ENCODE measurements around the gene RRP15.

Gene RRP15

DNA sequence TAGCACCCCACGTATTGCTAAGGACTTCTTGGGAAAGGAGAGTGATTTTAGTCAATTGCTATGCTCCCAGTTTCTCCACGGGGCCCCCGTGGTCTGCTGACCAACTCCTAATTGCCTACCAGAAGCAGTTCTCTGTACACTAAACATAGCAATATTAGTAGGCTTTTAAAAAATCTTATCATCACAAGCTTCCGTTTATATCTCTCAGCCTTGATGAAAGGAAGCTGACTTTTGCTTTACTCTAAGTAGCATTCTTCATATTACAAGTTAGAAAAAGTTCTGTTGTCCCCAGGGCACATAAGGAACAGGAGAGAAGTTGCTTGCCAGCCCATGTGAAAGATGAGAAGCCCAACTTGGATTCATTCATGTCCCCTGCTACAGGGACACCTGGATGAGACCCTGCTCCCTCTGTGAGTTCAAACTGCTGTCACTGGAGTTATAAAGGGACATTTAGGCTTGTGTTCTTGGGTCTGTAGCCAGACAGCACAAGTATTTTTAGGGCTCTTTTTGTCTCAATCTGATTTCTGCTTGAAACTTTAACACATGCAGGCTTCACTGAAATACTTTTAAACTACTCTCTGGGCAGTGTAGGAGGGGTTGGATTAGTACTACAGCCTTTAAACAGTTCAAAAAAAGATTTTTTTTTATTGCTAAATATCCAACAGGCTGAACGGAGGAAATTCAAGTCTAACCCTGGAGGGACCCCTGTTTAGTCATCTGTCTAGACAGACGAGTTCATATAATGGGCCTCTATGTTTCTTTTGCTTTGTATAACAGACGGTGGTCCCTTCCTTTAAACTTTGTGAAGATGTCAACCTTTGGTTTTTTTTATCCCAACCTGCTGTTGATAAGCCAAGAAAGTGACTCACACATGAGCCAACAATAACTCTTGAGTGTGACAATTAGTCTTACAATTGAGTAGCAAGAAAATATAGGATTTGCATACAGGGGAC, 89.6 kb downstream of the RRP15 start:
- TF ChIP-seq, protein P1, sequence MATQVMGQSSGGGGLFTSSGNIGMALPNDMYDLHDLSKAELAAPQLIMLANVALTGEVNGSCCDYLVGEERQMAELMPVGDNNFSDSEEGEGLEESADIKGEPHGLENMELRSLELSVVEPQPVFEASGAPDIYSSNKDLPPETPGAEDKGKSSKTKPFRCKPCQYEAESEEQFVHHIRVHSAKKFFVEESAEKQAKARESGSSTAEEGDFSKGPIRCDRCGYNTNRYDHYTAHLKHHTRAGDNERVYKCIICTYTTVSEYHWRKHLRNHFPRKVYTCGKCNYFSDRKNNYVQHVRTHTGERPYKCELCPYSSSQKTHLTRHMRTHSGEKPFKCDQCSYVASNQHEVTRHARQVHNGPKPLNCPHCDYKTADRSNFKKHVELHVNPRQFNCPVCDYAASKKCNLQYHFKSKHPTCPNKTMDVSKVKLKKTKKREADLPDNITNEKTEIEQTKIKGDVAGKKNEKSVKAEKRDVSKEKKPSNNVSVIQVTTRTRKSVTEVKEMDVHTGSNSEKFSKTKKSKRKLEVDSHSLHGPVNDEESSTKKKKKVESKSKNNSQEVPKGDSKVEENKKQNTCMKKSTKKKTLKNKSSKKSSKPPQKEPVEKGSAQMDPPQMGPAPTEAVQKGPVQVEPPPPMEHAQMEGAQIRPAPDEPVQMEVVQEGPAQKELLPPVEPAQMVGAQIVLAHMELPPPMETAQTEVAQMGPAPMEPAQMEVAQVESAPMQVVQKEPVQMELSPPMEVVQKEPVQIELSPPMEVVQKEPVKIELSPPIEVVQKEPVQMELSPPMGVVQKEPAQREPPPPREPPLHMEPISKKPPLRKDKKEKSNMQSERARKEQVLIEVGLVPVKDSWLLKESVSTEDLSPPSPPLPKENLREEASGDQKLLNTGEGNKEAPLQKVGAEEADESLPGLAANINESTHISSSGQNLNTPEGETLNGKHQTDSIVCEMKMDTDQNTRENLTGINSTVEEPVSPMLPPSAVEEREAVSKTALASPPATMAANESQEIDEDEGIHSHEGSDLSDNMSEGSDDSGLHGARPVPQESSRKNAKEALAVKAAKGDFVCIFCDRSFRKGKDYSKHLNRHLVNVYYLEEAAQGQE (IDR thresholded peaks at IDR 0.05; ENCODE audit: insufficient read depth in 1 of 2, low read depth in 2 of 2, low read length in 2 of 2), result no peak
- no peak for TF ChIP-seq POLR2AphosphoS5 (IDR thresholded peaks at IDR 0.05; ENCODE audit: low read depth, low read length)
- TF ChIP-seq FOXP2 (optimal IDR thresholded peaks at IDR 0.05; ENCODE audit: borderline replicate concordance, extremely low read depth, extremely low read length, insufficient read depth), result no peak
- no peak for TF ChIP-seq SIN3A (IDR thresholded peaks at IDR 0.05; ENCODE audit: borderline replicate concordance, insufficient read depth, low read length)
- no peak for TF ChIP-seq TAF1 (IDR thresholded peaks at IDR 0.05; ENCODE audit: borderline replicate concordance, insufficient read depth, low read length)

DNA sequence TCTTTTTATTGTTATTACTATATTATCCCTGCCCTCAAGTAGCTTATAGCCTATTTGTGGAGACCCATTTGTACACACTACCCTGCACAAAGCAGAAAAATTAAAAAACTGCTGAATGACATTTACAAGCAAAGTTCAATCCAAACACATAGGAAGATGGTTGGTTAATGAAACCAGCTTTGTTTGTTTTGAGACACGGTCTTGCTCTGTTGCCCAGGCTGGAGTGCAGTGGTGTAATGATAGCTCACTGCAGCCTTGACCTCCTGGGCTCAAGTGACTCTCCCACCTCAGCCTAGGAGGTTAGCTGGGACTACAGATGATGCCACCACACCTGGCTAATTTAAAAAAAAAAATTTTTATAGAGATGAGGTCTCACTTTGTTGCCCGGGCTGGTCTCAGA, 91.6 kb downstream of the RRP15 start:
- TF ChIP-seq SIN3A (IDR thresholded peaks at IDR 0.05; ENCODE audit: borderline replicate concordance, insufficient read depth, low read length), result no peak
- no peak for TF ChIP-seq POLR2AphosphoS5 (IDR thresholded peaks at IDR 0.05; ENCODE audit: low read depth, low read length)
- TF ChIP-seq, protein P1 (IDR thresholded peaks at IDR 0.05; ENCODE audit: insufficient read depth in 1 of 2, low read depth in 2 of 2, low read length in 2 of 2), result no peak
- no peak for TF ChIP-seq TAF1 (IDR thresholded peaks at IDR 0.05; ENCODE audit: borderline replicate concordance, insufficient read depth, low read length)
- TF ChIP-seq FOXP2 (optimal IDR thresholded peaks at IDR 0.05; ENCODE audit: borderline replicate concordance, extremely low read depth, extremely low read length, insufficient read depth), result no peak

- no peak for TF ChIP-seq FOXP2 (optimal IDR thresholded peaks at IDR 0.05; ENCODE audit: borderline replicate concordance, extremely low read depth, extremely low read length, insufficient read depth)
- no peak for TF ChIP-seq POLR2AphosphoS5 (IDR thresholded peaks at IDR 0.05; ENCODE audit: low read depth, low read length)
Observed at GRCh38 chr1:218377143-218377660, 92.1 kb downstream of the RRP15 start.

DNA sequence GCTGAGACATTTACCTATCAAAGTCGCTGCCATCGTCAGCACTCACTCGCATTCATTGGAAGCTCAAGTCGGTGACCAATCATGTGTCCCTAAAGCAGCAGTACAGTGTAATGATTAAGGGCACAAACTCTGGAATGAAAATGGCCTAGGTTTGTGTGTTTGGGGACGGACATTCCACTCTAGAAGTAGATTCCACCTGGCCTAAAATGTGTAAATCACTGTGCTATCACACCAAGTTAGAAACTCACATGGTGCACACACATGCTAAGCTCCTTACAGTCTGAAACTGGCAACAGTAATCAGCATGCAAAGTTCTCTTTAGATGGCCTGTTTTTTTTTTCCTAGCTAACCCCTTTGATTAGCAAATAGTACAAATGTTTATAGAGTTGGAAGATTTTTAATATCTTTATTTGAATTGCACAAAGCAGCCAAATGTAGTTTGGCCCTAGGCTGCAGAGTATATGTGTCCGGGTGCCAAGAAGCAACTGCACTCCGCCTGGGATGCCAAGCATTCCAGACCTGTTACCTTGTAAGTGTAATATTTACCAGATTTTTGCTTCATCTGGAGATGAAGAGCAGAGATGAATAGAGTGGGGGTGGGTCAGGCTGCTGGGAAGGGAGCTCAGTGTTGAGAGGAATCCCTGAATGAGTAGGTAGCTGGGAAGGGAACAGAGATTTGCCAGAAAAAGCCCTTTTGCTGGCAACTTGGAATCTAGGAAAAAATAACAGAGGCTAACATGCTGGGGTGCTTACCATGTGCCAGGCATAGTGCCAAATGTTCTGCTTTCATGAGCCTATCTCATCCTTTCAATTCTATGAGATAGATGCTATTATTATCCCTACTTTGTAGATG, 95.3 kb downstream of the RRP15 start:
- TF ChIP-seq TAF1 (IDR thresholded peaks at IDR 0.05; ENCODE audit: borderline replicate concordance, insufficient read depth, low read length), result no peak
- TF ChIP-seq, protein P1 (IDR thresholded peaks at IDR 0.05; ENCODE audit: insufficient read depth in 1 of 2, low read depth in 2 of 2, low read length in 2 of 2), result no peak
- no peak for TF ChIP-seq POLR2AphosphoS5 (IDR thresholded peaks at IDR 0.05; ENCODE audit: low read depth, low read length)
- no peak for TF ChIP-seq FOXP2 (optimal IDR thresholded peaks at IDR 0.05; ENCODE audit: borderline replicate concordance, extremely low read depth, extremely low read length, insufficient read depth)
- TF ChIP-seq SIN3A (IDR thresholded peaks at IDR 0.05; ENCODE audit: borderline replicate concordance, insufficient read depth, low read length), result no peak

- TF ChIP-seq FOXP2 (optimal IDR thresholded peaks at IDR 0.05; ENCODE audit: borderline replicate concordance, extremely low read depth, extremely low read length, insufficient read depth) (no peak), SIN3A (IDR thresholded peaks at IDR 0.05; ENCODE audit: borderline replicate concordance, insufficient read depth, low read length) (no peak), POLR2AphosphoS5 (IDR thresholded peaks at IDR 0.05; ENCODE audit: low read depth, low read length) (no peak), TAF1 (IDR thresholded peaks at IDR 0.05; ENCODE audit: borderline replicate concordance, insufficient read depth, low read length) (no peak)
- TF ChIP-seq, protein P1 (IDR thresholded peaks at IDR 0.05; ENCODE audit: insufficient read depth in 1 of 2, low read depth in 2 of 2, low read length in 2 of 2), result no peak
Observed at GRCh38 chr1:218382261-218382660, 97.2 kb downstream of the RRP15 start.

Data from PFSK-1 (cell line).